Dermis blood vessel endothelial cell (primary cell): ENCODE data around the gene SLC11A1. TPM values are rescaled to one million over a fixed set of nuclear protein-coding genes. Genes with fewer than 3 reads are reported as not detected.

Experiments
- DNase-seq: peaks from one replicate; pipeline ENCODE4 v3.0.0; 2010
- total RNA-seq: library from RNA; depleted of rRNA; stranded (reverse); fragments of >200 nt; gene quantifications from 2 replicates; pipeline ENCODE4 v1.2.3, GENCODE V29; 2014

Gene SLC11A1, protein sequence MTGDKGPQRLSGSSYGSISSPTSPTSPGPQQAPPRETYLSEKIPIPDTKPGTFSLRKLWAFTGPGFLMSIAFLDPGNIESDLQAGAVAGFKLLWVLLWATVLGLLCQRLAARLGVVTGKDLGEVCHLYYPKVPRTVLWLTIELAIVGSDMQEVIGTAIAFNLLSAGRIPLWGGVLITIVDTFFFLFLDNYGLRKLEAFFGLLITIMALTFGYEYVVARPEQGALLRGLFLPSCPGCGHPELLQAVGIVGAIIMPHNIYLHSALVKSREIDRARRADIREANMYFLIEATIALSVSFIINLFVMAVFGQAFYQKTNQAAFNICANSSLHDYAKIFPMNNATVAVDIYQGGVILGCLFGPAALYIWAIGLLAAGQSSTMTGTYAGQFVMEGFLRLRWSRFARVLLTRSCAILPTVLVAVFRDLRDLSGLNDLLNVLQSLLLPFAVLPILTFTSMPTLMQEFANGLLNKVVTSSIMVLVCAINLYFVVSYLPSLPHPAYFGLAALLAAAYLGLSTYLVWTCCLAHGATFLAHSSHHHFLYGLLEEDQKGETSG
- total RNA-seq: under 0.01 and 0.05 TPM in 2 replicates

DNA sequence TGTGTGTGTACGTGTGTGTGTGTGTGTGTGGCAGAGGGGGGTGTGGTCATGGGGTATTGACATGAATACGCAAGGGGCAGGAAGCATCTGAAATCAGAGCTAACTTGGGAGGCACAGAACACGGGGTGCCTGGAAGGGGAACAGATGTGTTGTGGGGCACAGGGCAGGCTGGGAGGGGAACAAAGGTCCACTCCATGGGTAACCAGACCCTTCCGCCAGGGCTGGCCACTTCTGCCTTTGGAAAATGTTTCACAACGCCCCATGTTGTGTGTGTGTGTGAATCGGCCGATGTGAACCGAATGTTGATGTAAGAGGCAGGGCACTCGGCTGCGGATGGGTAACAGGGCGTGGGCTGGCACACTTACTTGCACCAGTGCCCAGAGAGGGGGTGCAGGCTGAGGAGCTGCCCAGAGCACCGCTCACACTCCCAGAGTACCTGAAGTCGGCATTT is at the start of gene SLC11A1:
Gene SLC11A1, plus strand, starts transcription at position 358 of the 451 bp plus-strand sequence. CDS start 96 bp downstream, outside the sequence.
- no peak for DNase-seq

DNA sequence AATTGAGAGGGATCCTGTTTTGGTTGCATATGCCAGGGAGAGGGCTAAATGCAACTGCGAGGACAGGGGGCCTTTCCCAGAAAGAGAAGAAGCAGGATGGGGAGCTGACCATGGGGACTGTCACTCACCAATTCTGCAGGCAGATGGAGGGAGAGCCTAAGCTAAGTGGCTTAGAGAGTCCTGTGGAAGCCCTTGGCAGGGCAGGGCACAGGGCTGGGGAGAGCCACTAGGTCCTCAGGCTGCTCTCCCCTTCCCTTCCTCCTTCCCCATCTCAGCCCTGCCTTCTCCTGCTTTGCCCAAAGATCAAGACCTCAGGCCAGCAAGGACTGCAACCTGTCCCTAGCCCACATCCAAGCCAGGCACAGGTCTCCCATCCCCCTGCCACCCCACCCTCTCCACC is 49.8 kb upstream of the SLC11A1 start:
- DNase-seq: no peak

DNA sequence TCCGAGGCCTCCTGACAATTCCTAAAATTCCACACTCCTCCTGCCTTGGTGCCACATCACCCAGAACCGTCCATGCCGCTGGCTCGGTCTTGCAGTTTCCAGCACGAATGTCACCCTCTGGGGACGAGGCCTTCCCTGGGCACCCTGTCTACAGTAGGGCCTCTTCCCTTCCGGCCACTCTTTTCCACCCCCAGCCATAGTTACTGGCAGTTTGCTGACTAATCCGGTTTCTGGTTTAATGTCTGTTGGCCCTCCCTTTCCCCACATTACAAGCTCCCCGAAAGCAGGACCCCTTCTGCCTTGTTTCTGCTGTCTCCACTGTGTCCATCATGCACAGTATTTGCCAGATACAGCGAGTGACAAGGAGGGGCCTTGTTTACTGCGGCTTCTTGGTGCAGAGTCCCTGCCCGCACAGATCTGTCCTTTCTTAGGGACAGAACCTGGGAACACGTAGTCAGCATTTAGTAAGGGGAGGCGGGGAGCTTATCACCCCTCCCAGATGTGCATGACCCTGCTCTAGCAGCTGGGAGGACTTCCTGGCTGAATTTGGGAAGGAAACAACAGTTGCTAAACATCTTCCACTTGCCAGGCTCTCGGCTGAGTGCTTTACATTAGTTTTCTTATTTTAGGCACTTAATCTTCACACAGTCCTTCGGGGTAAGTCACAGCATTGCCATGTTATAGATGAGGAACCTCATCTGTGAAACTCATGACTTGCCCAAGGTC is 49.0 kb upstream of the SLC11A1 start:
- no peak for DNase-seq

DNA sequence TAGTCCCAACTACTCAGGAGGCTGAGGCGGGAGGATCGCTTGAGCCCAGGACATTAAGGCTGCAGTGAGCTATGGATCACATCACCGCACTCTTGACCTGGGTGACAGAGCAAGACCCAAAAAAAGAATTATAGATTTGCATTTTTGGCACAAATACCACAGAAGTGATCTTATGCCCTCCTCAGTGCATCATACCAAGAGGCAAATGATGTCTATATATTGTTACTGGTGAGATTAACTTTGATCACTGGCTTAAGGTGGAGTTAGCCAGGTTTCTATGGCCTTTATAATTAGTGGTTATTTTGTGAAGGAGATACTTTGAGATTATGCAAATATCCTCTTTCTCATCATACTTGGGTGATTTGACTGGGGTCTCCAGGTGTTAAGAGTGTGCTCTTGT is 47.5 kb upstream of the SLC11A1 start:
- DNase-seq: no peak

DNA sequence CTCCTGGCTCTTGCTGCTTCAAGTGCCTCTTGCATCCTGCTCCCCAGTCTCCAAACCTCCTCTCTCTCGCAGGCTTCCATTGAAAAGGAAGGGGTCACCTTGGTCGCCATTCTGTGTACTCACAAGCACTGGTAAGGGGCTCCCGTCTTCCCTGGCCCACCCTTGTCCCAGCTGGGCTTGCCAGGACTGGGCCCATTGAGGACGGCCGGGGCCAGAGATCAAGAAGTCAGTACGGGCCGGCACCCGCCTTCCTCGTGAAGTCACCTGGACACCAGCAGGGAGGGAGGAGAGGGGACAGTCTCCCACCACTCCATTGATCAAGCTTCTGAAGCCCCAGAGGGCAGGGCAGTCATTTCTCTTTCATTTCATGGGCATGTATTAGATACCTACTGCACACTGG is 41.4 kb upstream of the SLC11A1 start:
- no peak for DNase-seq

DNA sequence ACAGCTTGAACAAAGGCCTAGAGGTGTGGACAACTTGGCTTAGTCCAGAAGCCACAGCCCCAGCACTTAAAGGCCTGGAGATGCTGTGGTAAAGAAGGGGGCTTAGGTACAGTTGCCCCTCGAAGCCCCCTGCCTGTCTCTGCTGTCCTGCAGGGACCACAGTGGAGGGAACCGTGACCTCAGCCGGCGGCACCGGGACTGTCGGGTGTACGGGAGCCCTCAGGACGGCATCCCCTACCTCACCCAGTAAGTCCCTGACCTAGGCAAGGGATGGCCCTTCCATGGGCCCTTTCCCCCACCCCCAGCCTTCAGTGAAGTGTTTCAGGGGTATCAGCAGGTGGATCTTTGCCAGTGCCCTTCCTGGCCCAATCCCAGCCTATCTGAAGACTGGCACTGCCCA is 40.7 kb upstream of the SLC11A1 start:
- no peak for DNase-seq

DNA sequence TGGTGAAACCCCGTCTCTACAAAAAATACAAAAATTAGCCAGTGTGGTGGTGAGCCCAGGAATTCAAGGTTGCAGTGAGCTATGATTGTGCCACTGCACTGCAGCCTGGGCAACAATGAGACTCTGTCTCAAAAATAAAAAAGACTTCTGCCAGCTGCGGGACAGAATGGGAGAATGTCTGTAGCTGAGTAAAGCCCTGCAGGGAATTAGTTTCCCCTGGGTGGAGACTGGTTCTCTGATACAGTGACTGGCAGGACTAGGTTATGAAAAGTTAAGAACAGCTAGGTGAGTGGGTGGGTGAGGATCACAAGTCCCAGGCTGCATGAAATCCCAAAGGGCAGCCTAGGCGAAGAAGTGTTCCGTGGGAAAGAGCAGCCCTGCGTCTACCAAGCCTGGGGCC is 39.2 kb upstream of the SLC11A1 start:
- no peak for DNase-seq

DNA sequence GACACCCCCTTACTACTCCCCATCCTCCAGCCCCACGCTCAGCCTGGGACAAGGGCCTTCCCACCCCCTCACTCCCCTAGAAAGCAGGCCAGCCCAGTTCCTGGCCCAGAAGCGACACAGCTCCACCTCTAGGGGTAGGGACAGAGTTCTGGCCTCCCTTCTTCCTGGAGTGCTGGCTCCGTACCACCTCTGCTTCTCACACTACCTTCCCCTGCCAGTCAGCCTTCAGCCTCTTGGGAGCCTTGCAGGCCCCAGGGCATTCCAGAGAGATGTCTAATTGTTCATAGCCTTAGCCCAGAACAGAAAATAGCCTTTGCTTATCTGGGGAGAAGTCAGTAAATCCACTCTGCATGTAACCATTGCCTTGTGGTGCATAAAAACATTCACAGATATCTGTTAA is 38.5 kb upstream of the SLC11A1 start:
- DNase-seq: no peak

DNA sequence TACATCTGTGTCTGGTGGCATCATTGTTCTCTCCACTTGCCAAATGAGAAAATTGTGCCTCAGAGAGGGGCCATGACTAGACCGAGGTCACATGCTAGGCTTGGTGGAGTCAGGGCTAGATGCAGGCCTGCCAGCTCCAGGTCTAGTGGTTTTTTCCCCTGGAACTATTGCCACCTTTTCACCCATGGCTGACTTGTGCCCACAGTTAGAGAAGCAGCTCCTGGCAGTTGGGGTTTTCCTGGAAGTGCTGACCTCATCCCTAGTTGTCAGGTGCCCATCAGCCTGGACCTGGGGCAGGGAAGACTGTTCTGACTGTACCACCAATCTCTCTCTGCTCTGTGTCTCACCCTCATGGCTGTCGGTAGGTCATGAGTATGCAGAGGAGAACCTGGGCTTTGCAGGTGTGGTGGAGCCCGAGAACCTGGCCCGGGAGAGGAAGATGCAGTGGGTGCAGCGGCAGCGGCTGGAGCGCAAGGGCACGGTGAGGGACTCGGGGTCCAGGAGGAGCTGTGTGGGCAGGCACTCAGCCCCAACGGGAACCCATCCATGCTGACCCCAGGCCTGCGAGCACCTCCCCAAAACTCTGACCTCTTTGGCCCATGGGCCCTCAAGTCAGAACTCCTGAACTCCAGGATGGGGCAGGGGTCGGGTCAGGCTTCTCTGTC is 37.9 kb upstream of the SLC11A1 start:
- DNase-seq: no peak

DNA sequence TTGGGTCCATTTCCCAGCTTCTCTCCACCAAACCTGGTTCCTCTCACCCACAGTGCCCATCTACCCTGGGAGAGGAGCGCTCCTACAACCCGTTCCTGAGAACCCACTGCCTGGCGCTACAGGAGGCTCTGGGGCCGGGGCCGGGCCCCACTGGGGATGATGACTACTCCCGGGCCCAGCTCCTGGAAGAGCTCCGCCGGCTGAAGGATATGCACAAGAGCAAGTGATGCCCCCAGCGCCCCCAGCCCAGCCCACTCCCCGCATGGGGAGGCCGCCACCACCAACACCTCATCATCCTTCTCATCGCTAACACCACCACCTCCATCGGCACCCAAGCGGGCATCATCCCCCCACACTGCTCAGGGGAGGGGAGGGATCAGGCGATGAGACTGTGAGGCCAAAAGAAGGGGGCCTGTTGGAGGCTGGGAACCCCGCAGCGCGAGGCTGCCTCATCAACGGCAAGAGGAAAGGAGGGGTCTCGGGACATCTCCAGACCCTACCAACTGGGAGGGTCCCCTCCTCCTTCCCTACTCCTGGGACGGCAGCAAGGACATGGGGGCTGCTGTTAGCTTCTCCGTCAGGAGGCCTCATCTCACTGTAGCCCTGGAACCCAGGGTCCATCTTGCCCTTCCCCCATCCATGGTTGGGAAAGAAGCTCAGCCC is 37.2 kb upstream of the SLC11A1 start:
- DNase-seq: no peak

DNA sequence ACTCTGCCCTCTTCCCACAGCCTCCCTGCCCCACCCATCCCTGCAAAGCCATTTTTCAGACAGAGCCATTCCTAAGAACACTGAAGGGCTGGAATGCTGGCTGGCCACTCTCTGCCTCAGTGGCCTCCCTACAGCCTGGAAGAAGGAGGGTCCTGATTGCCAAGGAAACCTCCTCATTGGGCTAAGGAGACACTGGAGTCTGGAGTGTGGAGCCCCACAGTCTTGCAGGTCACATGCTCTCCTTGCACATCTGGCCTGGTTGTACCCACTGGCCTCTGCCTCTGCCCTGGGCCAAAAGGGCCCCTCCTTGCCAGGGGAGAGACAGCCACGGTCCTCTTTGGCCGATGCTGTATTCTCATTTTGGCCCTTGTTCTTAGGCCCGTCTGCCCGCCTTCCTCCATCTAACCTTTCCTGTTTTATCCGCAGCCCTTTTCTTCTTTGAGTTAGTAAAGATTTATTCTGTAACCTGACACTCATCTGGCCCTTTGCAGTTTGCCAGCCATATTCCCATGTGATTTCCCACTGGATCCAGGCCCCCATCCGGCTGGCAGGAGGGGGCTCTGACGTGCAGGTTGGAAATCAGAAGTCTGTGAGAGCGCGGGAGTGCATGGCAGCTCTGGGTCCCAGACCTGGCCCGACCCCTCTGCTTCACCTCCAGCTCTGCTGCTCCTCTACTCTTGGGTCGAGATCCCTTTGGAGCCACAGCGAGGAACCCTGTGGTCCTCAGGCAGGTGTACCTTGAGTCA is 36.4 kb upstream of the SLC11A1 start:
- DNase-seq: no peak

DNA sequence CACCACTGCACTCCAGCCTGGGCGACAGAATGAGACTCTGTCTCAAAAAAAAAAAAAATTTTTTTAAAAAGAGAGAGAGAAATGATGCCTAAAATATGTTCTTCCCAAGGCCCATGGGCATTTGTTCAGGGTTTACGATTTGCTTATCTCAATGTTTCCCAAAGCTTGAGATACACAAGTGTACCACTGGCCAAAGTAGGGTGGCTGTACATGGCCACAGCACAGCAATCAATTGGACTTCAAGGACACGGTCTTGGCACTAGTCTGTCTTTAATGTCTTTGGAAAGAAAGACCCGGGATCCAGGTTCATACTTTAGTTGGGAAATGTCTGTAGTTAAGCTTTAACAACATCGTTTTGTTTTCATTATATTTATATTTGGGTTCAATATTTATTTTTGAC is 34.9 kb upstream of the SLC11A1 start:
- no peak for DNase-seq

DNA sequence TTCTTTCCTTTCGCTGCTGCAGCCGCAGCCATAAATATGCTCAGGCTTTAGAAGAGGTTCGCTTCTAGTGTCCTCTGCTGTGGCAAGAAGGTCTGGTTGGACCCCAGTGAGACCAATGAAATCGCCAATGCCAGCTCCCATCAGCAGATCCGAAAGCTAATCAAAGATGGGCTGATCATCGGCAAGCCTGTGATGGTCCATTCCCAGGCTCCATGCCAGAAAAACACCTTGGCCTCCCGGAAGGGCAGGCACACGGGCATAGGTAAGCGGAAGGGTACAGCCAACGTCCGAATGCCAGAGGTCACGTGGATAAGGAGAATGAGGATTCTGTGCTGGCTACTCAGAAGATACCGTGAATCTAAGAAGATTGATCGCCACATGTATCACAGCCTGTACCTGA is 28.0 kb upstream of the SLC11A1 start:
- no peak for DNase-seq

DNA sequence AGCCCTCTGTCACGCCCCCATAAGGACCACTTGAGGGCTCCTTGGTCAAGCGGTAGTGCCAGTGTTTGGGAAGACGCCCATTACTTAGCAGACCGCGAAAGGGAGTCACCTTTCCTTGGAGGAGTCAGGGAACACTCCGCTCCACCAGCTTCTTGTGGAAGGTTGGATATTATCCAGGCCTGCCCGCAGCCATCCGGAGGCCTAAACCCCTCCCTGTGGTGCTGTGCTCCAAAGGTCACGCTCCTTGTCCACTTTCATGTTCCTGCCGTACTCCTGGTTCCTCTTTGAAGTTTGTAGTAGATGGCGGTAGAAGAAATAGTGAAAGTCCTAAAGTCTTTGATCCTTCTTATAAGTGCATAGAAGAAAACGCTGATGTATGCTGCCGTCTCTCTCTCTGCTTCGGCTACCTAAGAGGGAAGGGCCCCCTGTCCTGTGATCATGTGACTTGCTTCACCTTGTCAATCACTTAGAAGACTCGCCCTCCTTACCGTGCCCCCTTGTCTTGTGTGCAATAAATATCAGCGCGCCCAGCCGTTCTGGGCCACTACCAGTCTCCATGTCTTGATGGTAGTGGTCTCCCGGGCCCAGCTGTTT is 27.1 kb upstream of the SLC11A1 start:
- DNase-seq: no peak

DNA sequence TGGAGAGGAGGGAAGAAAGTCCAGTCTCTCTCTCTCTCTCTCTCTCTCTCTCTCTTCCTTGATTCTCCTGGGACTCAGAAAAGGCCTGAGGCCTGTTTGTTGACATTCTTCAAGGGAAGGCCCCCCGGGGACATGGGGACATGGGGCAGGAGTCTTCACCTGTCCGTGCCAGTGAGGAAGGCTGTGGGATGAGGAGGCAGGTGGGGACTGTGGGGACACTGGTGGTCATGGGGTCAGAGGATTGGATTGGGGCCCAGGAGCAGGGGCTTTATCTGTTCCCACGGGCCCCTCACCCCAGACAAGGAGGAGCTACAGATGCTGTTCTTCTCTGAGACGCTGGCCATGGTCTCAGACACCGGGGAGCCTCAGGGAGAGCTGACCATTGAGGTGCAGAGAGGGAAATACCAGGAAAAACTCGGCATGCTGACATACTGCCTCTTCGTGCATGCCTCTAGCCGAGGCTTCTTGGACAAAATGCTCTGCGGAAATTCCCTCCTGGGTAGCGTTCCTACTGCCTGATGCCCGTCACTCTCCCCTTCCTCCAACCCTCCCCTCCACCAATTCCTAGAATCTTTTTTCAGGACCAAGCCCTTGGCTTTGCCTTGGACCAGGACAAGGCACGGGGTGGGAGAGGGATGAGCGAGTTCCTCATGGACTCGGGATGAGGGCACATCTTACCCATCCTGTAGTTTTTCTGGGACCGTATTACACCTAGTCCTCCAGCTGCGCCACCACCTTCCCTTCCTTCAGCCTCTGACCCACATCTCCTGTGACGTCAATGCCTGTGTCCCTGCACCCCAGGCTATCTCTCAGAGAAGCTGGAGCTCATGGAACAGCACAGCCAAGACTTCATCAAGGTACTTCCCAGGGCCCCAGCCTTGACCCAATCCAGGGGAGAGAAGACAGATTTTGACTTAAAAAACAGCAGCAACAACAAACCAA is 24.6 kb upstream of the SLC11A1 start:
- no peak for DNase-seq

DNA sequence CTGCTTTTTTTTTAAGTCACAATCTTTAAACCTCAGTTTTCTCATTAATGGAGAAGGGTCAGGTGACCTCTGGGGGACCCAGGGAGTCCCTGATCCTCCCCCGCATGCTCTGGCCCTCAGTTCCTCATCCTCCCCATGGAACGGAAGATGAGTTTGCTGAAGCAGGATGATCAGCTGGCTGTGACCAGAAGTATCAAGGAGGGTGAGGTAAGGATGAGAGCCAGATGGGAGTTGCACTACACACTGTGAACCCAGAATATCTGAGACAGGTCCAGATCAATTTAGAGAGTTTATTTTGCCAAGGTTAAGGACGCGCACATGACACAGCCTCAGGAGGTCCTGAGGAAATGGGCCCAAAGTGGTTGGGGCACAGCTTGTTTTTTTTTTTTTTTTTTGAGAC is 21.6 kb upstream of the SLC11A1 start:
- DNase-seq: no peak

DNA sequence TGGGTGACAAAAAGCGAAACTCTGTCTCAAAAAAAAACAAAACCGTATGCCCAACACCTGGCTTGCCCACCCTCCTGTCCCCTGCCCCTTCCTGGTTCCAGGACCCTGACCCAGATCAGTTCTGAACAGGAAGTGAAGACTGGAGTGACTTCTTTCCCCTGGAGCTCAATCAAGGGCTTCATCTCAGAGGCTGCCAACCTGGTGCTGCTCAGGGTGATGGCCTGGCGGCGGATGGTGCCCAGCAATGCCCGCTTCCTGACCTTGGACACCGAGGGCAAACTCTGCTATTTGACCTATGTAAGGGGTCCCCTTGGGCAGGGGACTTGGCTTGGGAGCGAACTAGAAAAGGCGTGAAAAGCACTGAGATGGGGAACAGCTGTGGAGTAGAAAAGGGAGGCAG is 19.5 kb upstream of the SLC11A1 start:
- no peak for DNase-seq

DNA sequence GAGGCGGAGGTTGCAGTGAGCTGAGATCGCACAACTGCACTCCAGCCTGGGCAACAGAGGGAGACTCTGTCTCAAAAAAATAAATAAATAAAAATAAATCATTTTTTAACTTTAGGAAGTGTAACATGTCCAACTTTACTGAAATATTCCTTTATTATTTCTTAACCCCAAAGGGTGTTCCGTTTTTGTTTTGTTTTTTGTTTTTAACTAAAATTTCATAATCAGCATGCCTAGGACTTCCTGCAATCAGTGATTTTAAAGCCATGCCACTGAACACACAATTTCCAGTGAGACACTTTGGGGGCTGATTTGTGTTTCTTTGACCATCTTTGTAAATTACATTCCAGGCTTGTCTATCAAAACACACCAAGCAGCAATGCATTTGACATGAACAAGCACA is 18.3 kb upstream of the SLC11A1 start:
- no peak for DNase-seq

DNA sequence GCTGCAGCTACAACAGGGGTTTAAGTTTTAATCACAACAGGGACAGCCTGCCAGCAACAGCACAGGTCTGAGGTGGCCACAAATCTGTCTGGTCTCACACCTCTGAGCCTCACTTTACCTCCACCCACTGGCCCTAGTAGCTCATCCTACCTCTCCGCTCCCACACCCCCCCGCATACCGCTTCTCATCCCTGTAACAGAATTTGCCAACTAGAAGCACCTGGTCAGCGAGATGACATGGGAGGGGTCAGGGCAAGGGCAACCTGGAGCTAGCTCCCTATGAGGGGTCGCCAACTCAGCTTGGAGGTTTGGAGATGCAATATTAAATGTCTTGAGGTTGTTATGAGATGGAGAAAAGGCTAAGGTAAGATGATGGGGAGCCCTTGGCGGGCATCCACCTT is 17.9 kb upstream of the SLC11A1 start:
- DNase-seq: no peak
